PC-3 (cell line): ENCODE results near the gene ZC2HC1B. TPM values are rescaled to one million over a fixed set of nuclear protein-coding genes. Genes with fewer than 3 reads are reported as not detected.

Source experiments
- ATAC-seq: fragments of 200-7000 bp; cut with Tn5 transposase; 2 replicates; pipeline ENCODE4 v1.9.1; 2020; ENCODE audit warnings: mild to moderate bottlenecking, moderate library complexity
- BruUV-seq: library from RNA; stranded (reverse); fragments of 400-500 nt; replicated peaks from 2 replicates; lab custom pipeline; 2021; lab: Mats Ljungman, UMichigan
- CTCF ChIA-PET: fragments of 300-600 bp; sonication (Branson Sonifier 250); formaldehyde crosslinking; loops from one replicate; lab custom pipeline; 2022; ENCODE audit warnings: antibody characterized with exemption; lab: Charles Lee
- POLR2A ChIA-PET: fragments of 300-600 bp; sonication (Branson Sonifier 250); formaldehyde crosslinking; loops from one replicate; lab custom pipeline; 2022; ENCODE audit warnings: antibody characterized with exemption; ENCODE audit not compliant: unreplicated experiment; lab: Charles Lee
- DNase-seq: peaks from one replicate; pipeline ENCODE4 v3.0.0-alpha.2; 2015
- H2AFZ ChIP-seq: fragments of 300-600 bp; sonication (generic); 2 replicates; pipeline ENCODE4 v1.6.0; 2016; ENCODE audit warnings: antibody characterized with exemption, low read length
- H3F3A ChIP-seq: fragments of 300-600 bp; sonication (generic); one replicate; pipeline ENCODE4 v1.6.0; 2017; ENCODE audit warnings: antibody characterized with exemption, low read length, control low read depth, mild to moderate bottlenecking; ENCODE audit not compliant: unreplicated experiment
- H3K27ac ChIP-seq: fragments of 300-600 bp; sonication (generic); 2 replicates; pipeline ENCODE4 v1.5.1; 2016; ENCODE audit warnings: mild to moderate bottlenecking, low read length
- H3K27me3 ChIP-seq: fragments of 300-600 bp; sonication (generic); 2 replicates; pipeline ENCODE4 v1.6.1; 2016; ENCODE audit warnings: low read length, mixed read lengths
- H3K36me3 ChIP-seq: fragments of 300-600 bp; sonication (generic); 2 replicates; pipeline ENCODE4 v1.6.1; 2016; ENCODE audit warnings: low read depth, mixed run types, low read length, mixed read lengths
- H3K4me1 ChIP-seq: fragments of 300-600 bp; sonication (generic); 2 replicates; pipeline ENCODE4 v1.5.1; 2016; ENCODE audit warnings: low read length; ENCODE audit not compliant: insufficient read depth
- H3K4me2 ChIP-seq: fragments of 300-600 bp; sonication (generic); 2 replicates; pipeline ENCODE4 v1.6.0; 2016; ENCODE audit warnings: low read length
- H3K4me3 ChIP-seq: fragments of 300-600 bp; sonication (generic); 2 replicates; pipeline ENCODE4 v1.5.1; 2016; ENCODE audit warnings: mild to moderate bottlenecking, low read length, mixed read lengths
- H3K79me2 ChIP-seq: fragments of 300-600 bp; sonication (generic); 2 replicates; pipeline ENCODE4 v1.6.1; 2017; ENCODE audit warnings: low read length, mixed read lengths
- H3K9ac ChIP-seq: fragments of 300-600 bp; sonication (generic); 2 replicates; pipeline ENCODE4 v1.6.0; 2016; ENCODE audit warnings: mild to moderate bottlenecking, low read length
- H3K9me2 ChIP-seq: fragments of 300-600 bp; sonication (generic); replicated peaks from 2 replicates; pipeline ENCODE4 v1.6.1; 2016; ENCODE audit warnings: mixed run types, low read length, mixed read lengths
- H3K9me3 ChIP-seq: fragments of 300-600 bp; sonication (generic); 2 replicates; pipeline ENCODE4 v1.6.1; 2016; ENCODE audit warnings: low read length, mixed read lengths
- H4K20me1 ChIP-seq: fragments of 300-600 bp; sonication (generic); 2 replicates; pipeline ENCODE4 v1.6.1; 2016; ENCODE audit warnings: low read length, mixed read lengths
- CTCF ChIP-seq: fragments of 300-600 bp; sonication (generic); conservative IDR thresholded peaks from 2 replicates; pipeline ENCODE4 v1.5.1; 2017; ENCODE audit warnings: antibody characterized with exemption, low read depth, mild to moderate bottlenecking, low read length
- EZH2 ChIP-seq: fragments of 300-600 bp; sonication (generic); IDR thresholded peaks from one replicate; pipeline ENCODE4 v1.6.1; 2017; ENCODE audit warnings: antibody characterized with exemption, mild to moderate bottlenecking, low read length; ENCODE audit not compliant: unreplicated experiment
- intact Hi-C: fragments of 100-400 bp; cut with micrococcal nuclease; formaldehyde crosslinking; loops from 2 replicates; pipeline ENCODE4 v1.9.0; 2023
- total RNA-seq: library from RNA; depleted of rRNA; stranded (reverse); fragments of >200 nt; gene quantifications from 2 replicates; pipeline ENCODE4 v1.2.3, GENCODE V29; 2014; rRNA removed

ZC2HC1B gene
- total RNA-seq, 1 experiment from 2014 or later, result not detected

- no peak for DNase-seq
- ATAC-seq, result no peak
- TF ChIP-seq CTCF (no peak), EZH2 (no peak)
- Histone ChIP-seq H3K27me3 (no peaks in the 10 kb centered on the region), H3K9me3 (no peaks in the 10 kb centered on the region), H4K20me1 (no peaks in the 10 kb centered on the region), H3K4me2 (no peak overlapping the region), H3F3A (no peaks in the 10 kb centered on the region), H3K36me3 (no peaks in the 10 kb centered on the region), H2AFZ (no peak overlapping the region), H3K79me2 (no peaks in the 10 kb centered on the region), H3K9ac (no peak overlapping the region), H3K27ac (no peak overlapping the region), H3K4me1 (no peaks in the 10 kb centered on the region), H3K9me2 (no peaks in the 10 kb centered on the region), H3K4me3 (no peak overlapping the region)
- CTCF ChIA-PET, result no interaction called here
- no TSS peak for BruUV-seq
- intact Hi-C loops, result no loop called here
- POLR2A ChIA-PET, result no interaction called here
Measured at GRCh38 chr6:143986463-143987065, 122.3 kb downstream of the ZC2HC1B start.

Other genes starting within 250 kb of the ZC2HC1B start
- gene PHACTR2, start 186.5 kb upstream of the ZC2HC1B start, total RNA-seq, result 19.4 and 25.1 TPM in 2 replicates
- 20.7 and 25.1 TPM in 2 replicates for gene LTV1, start 21.1 kb upstream of the ZC2HC1B start, total RNA-seq
- 10.9 and 14.4 TPM in 2 replicates for gene PLAGL1, start 143.8 kb downstream of the ZC2HC1B start, total RNA-seq
- 124 and 139 TPM in 2 replicates for gene SF3B5, start 231.1 kb downstream of the ZC2HC1B start, total RNA-seq